ENCODE data around the gene TBPL1.

DNA sequence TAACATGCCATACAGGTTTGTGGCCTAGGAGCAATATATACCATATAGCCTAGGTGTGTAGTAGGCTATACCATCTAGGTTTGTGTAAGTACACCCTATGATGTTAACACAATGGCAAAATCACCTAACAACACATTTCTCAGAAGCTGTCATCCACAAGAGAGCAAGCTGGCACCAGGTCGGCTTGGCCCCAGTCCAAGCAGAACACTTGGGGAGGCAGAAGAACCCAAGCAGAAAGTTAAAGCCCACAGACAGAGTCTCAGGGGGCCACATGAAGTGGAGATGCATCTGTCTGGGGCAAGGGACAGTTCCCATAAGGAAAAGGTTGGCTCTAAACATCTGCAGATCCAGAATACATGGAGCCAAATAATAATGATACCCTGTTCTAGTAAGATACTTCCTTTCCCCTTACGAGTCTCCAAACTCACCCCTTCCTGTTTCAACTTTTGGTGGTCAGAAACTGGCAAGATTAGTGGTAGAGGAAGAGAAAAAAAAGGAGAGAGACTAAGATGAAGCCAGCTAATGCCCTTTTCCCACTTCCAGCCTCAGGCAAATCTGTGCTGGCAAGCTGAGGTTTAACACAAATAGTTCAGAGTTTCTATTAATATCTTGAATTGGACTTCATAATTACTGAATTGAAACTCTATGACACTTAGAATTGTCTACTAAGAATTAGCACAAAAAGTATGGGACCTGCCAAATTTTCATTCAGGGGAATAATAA is 34.7 kb upstream of the TBPL1 start:
- TF ChIP-seq, protein P1, sequence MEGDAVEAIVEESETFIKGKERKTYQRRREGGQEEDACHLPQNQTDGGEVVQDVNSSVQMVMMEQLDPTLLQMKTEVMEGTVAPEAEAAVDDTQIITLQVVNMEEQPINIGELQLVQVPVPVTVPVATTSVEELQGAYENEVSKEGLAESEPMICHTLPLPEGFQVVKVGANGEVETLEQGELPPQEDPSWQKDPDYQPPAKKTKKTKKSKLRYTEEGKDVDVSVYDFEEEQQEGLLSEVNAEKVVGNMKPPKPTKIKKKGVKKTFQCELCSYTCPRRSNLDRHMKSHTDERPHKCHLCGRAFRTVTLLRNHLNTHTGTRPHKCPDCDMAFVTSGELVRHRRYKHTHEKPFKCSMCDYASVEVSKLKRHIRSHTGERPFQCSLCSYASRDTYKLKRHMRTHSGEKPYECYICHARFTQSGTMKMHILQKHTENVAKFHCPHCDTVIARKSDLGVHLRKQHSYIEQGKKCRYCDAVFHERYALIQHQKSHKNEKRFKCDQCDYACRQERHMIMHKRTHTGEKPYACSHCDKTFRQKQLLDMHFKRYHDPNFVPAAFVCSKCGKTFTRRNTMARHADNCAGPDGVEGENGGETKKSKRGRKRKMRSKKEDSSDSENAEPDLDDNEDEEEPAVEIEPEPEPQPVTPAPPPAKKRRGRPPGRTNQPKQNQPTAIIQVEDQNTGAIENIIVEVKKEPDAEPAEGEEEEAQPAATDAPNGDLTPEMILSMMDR (IDR thresholded peaks at IDR 0.05): no peak
- no peak for TF ChIP-seq CREB1 (CRISPR knock-in tag; IDR thresholded peaks at IDR 0.05)
